ENCODE results near the gene COL9A3.

DNA sequence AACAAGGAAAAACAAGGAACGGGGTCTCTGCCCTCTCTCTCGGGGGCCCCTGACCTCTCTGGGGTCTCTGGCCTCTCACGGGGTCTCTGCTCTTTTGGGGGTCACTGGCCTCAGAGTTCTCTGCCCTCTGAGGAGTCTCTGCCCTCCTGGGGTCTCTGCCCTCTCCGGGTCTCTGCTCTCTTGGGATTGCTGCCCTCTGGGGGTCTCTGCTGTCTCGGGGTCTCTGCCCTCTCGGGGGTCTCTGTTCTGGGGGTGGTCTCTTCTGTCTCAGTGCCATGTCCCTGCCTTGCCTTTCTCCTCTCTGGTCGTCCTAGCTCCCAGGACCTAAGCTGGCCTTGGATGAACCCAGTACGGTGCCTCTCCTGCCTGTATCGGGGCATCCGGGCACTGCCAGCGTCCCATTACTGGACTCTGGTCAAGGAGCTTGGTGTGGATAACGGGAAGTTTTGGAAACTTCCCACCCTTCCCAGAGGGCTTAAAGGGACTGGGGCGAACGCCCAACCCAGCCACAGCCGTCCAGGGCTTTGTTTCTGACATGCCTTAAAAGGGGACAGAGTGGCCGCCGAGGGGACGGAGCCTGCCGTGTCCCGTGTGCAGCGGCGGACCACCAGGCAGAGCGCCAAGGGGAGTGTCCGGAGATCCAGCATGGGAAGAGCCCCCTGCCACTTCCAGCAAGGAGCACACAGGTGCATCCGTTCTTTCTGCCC is 45.3 kb upstream of the COL9A3 start:
- TF ChIP-seq, protein P1, sequence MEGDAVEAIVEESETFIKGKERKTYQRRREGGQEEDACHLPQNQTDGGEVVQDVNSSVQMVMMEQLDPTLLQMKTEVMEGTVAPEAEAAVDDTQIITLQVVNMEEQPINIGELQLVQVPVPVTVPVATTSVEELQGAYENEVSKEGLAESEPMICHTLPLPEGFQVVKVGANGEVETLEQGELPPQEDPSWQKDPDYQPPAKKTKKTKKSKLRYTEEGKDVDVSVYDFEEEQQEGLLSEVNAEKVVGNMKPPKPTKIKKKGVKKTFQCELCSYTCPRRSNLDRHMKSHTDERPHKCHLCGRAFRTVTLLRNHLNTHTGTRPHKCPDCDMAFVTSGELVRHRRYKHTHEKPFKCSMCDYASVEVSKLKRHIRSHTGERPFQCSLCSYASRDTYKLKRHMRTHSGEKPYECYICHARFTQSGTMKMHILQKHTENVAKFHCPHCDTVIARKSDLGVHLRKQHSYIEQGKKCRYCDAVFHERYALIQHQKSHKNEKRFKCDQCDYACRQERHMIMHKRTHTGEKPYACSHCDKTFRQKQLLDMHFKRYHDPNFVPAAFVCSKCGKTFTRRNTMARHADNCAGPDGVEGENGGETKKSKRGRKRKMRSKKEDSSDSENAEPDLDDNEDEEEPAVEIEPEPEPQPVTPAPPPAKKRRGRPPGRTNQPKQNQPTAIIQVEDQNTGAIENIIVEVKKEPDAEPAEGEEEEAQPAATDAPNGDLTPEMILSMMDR (IDR thresholded peaks at IDR 0.05; ENCODE audit: low read depth, low read length) = no peak
- no peak for TF ChIP-seq EZH2phosphoT487 (IDR thresholded peaks at IDR 0.05; ENCODE audit: low read depth)

Measured in OCI-LY3 (cell line).